CD14-positive monocyte (primary cell): ENCODE measurements around the gene SDK1. TPM values are rescaled to one million over a fixed set of nuclear protein-coding genes. Genes with fewer than 3 reads are reported as not detected.

Experiments
- DNase-seq, 3 donors: peaks; one replicate each; pipeline ENCODE4 v3.0.0-alpha.2; 2011 to 2022
- H2AFZ ChIP-seq: 2 replicates; pipeline ENCODE4 v1.6.0; 2012; ENCODE audit warnings: mild to moderate bottlenecking, low read depth, low read length, inconsistent platforms; ENCODE audit not compliant: insufficient read depth, poor library complexity, severe bottlenecking
- H3K27ac ChIP-seq, 2 donors: 1 replicate in 1 of 2; 2 replicates in 1 of 2; pipeline ENCODE4 v1.5.1; 2012 to 2013; ENCODE audit warnings: low read length in 2 of 2, control low read depth in 1 of 2, inconsistent platforms in 1 of 2, low read depth in 1 of 2, mild to moderate bottlenecking in 1 of 2
- H3K27me3 ChIP-seq, 2 donors: one replicate each; pipeline versions ENCODE4 v1.6.0 to v1.6.1; 2011 to 2013; ENCODE audit warnings: low read length in 2 of 2; ENCODE audit not compliant: control insufficient read depth in 2 of 2, insufficient read depth in 2 of 2
- H3K36me3 ChIP-seq, 2 donors: replicated peaks in 1 of 2; 1 replicate in 1 of 2; 2 replicates in 1 of 2; pipeline versions ENCODE4 v1.5.1 to v1.6.1; 2012 to 2013; ENCODE audit warnings: low read length in 2 of 2, control low read depth in 1 of 2, inconsistent platforms in 1 of 2, mild to moderate bottlenecking in 1 of 2; ENCODE audit not compliant: insufficient read depth in 2 of 2, control insufficient read depth in 1 of 2
- H3K4me1 ChIP-seq, 2 donors: 1 replicate in 1 of 2; 2 replicates in 1 of 2; pipeline versions ENCODE4 v1.5.1 to v1.6.1; 2012 to 2013; ENCODE audit warnings: low read length in 2 of 2, control low read depth in 1 of 2, inconsistent platforms in 1 of 2, mild to moderate bottlenecking in 1 of 2, moderate library complexity in 1 of 2; ENCODE audit not compliant: insufficient read depth in 2 of 2, control insufficient read depth in 1 of 2
- H3K4me2 ChIP-seq: replicated peaks from 2 replicates; pipeline ENCODE3; 2012; ENCODE audit warnings: low read length, moderate library complexity, mild to moderate bottlenecking; ENCODE audit not compliant: poor library complexity, severe bottlenecking; ENCODE audit errors: extremely low read depth
- H3K4me3 ChIP-seq, 3 experiments: fragments of 200-600 bp in 1 of 3; sonication (generic) in 1 of 3; replicated peaks in 1 of 3; 1 replicate in 2 of 3; 2 replicates in 1 of 3; pipeline ENCODE4 v1.5.1; 2011 to 2013; ENCODE audit warnings: low read length in 3 of 3, mild to moderate bottlenecking in 3 of 3, control low read depth in 2 of 3, low read depth in 2 of 3, inconsistent platforms in 1 of 3, moderate library complexity in 1 of 3
- H3K79me2 ChIP-seq: 2 replicates; pipeline ENCODE4 v1.6.0; 2012; ENCODE audit warnings: mild to moderate bottlenecking, control low read depth, inconsistent platforms, low read length, moderate library complexity; ENCODE audit not compliant: insufficient read depth
- H3K9ac ChIP-seq: 2 replicates; pipeline ENCODE4 v1.6.0; 2017; ENCODE audit warnings: low read length, mild to moderate bottlenecking; ENCODE audit not compliant: insufficient read depth, poor library complexity, severe bottlenecking
- H3K9me3 ChIP-seq, 2 donors: replicated peaks in 1 of 2; 1 replicate in 1 of 2; 2 replicates in 1 of 2; pipeline versions ENCODE4 v1.5.1 to v1.6.1; 2012 to 2013; ENCODE audit warnings: low read length in 2 of 2, control low read depth in 1 of 2; ENCODE audit not compliant: control insufficient read depth in 1 of 2, insufficient read depth in 1 of 2
- H4K20me1 ChIP-seq: 2 replicates; pipeline ENCODE4 v1.6.0; 2012; ENCODE audit warnings: mild to moderate bottlenecking, low read length, control low read depth, moderate library complexity; ENCODE audit not compliant: insufficient read depth
- H3K27ac Mint-ChIP-seq, 7 donors: one replicate each; pipeline ENCODE4 v1.8.0; 2020; ENCODE audit warnings: mild to moderate bottlenecking in 7 of 7, mixed read lengths in 7 of 7, moderate library complexity in 6 of 7, inconsistent platforms in 2 of 7
- H3K27me3 Mint-ChIP-seq, 3 donors: one replicate each; pipeline ENCODE4 v1.8.0; 2021 to 2022; ENCODE audit warnings: low read depth in 3 of 3, mild to moderate bottlenecking in 3 of 3, mixed read lengths in 3 of 3, moderate library complexity in 3 of 3, inconsistent platforms in 1 of 3
- H3K36me3 Mint-ChIP-seq, 2 donors: one replicate each; pipeline ENCODE4 v1.8.0; 2020; ENCODE audit warnings: mixed read lengths in 2 of 2, inconsistent platforms in 1 of 2, mild to moderate bottlenecking in 1 of 2
- H3K4me1 Mint-ChIP-seq: one replicate; pipeline ENCODE4 v1.8.0; 2020; ENCODE audit warnings: mild to moderate bottlenecking, mixed read lengths
- H3K4me3 Mint-ChIP-seq, 2 donors: one replicate each; pipeline ENCODE4 v1.8.0; 2020; ENCODE audit warnings: mild to moderate bottlenecking in 2 of 2, mixed read lengths in 2 of 2, moderate library complexity in 1 of 2
- H3K9me3 Mint-ChIP-seq, 7 donors: one replicate each; pipeline ENCODE4 v1.8.0; 2020 to 2022; ENCODE audit warnings: mixed read lengths in 7 of 7, mild to moderate bottlenecking in 6 of 7, moderate library complexity in 6 of 7, inconsistent platforms in 2 of 7
- CTCF ChIP-seq: fragments of 200-600 bp; IDR thresholded peaks from one replicate; pipeline ENCODE4 v1.8.0; 2022; ENCODE audit warnings: antibody characterized with exemption, mild to moderate bottlenecking
- WGBS: methylation state at CpG from one replicate; pipeline ENCODE4 v1.1.5; 2013; ENCODE audit warnings: missing lambda C conversion rate; ENCODE audit not compliant: insufficient coverage; 5-methylcytosine and 5-hydroxymethylcytosine counted together
- intact Hi-C, 2 donors: fragments of 100-400 bp; cut with micrococcal nuclease; formaldehyde crosslinking; loops; one replicate each; pipeline versions ENCODE4 v1.15.0 to v1.15.1; 2023
- polyA plus RNA-seq, 3 donors: library from polyadenylated mRNA; depleted of rRNA in 1 of 3; unstranded in 2 of 3; stranded (reverse) in 1 of 3; fragments of 300-500 nt in 2 of 3; fragments of >200 nt in 1 of 3; fragmentation: Illumina TruSeq in 2 of 3; gene quantifications; 1 replicate in 2 of 3; 2 replicates in 1 of 3; pipeline ENCODE4 v1.2.3, GENCODE V29; 2012 to 2021

The SDK1 gene
- polyA plus RNA-seq, 3 donors = 0.01 TPM; not detected in 2

GRCh38 chr7:4178416-4178815, 877.4 kb downstream of the SDK1 start:
- intact Hi-C loops = no loop called here
- no peaks in the 10 kb centered on the region for H4K20me1 ChIP-seq
- H3K9me3 ChIP-seq = peaks cover 21 to 41% of the 10 kb centered on the region in 2 donors
- H3K4me2 ChIP-seq = no peak overlapping the region
- WGBS = 95% methylated on average over 16 of the region's 16 CpGs
- no peak for DNase-seq
- Mint-ChIP-seq H3K4me1 (no peaks in the 10 kb centered on the region), H3K27ac (no peak overlapping the region), H3K9me3 (peaks cover 19 to 59% (median 34%) of the 10 kb centered on the region in 7 donors), H3K27me3 (peaks cover 0 to 1% (median 1%) of the 10 kb centered on the region in 3 donors), H3K36me3 (no peaks in the 10 kb centered on the region), H3K4me3 (no peak overlapping the region)
- no peak overlapping the region for H3K4me3 ChIP-seq
- H2AFZ ChIP-seq = no peak overlapping the region
- no peak overlapping the region for H3K9ac ChIP-seq
- no peaks in the 10 kb centered on the region for H3K79me2 ChIP-seq
- H3K36me3 ChIP-seq = no peaks in the 10 kb centered on the region
- H3K27me3 ChIP-seq = no peaks in the 10 kb centered on the region
- TF ChIP-seq CTCF = no peak
- no peaks in the 10 kb centered on the region for H3K4me1 ChIP-seq
- H3K27ac ChIP-seq = no peak overlapping the region

- DNase-seq = no peak
- Mint-ChIP-seq H3K4me3 (no peak overlapping the region), H3K27me3 (peaks cover 0 to 1% (median 1%) of the 10 kb centered on the region in 3 donors), H3K4me1 (no peaks in the 10 kb centered on the region), H3K9me3 (peaks cover 19 to 65% (median 34%) of the 10 kb centered on the region in 7 donors), H3K36me3 (no peaks in the 10 kb centered on the region), H3K27ac (no peak overlapping the region)
- H3K4me1 ChIP-seq = no peaks in the 10 kb centered on the region
- H3K9ac ChIP-seq = no peak overlapping the region
- peaks cover 21 to 41% of the 10 kb centered on the region in 2 donors for H3K9me3 ChIP-seq
- no peaks in the 10 kb centered on the region for H3K36me3 ChIP-seq
- 93% methylated on average over 22 of the region's 23 CpGs for WGBS
- no peaks in the 10 kb centered on the region for H4K20me1 ChIP-seq
- no peaks in the 10 kb centered on the region for H3K27me3 ChIP-seq
- no peak overlapping the region for H2AFZ ChIP-seq
- no peaks in the 10 kb centered on the region for H3K79me2 ChIP-seq
- no peak for TF ChIP-seq CTCF
- H3K27ac ChIP-seq = no peak overlapping the region
- intact Hi-C loops = no loop called here
- H3K4me2 ChIP-seq = no peak overlapping the region
- H3K4me3 ChIP-seq = no peak overlapping the region
Observed at GRCh38 chr7:4178916-4179687, 878.0 kb downstream of the SDK1 start.
